GM19240 (cell line): ENCODE results near the gene PLA2G4F.

Experiments used
- DNase-seq: peaks from one replicate; pipeline ENCODE4 v3.0.0; 2011; ENCODE audit warnings: low spot score; ENCODE audit not compliant: insufficient read length

Gene PLA2G4F, protein sequence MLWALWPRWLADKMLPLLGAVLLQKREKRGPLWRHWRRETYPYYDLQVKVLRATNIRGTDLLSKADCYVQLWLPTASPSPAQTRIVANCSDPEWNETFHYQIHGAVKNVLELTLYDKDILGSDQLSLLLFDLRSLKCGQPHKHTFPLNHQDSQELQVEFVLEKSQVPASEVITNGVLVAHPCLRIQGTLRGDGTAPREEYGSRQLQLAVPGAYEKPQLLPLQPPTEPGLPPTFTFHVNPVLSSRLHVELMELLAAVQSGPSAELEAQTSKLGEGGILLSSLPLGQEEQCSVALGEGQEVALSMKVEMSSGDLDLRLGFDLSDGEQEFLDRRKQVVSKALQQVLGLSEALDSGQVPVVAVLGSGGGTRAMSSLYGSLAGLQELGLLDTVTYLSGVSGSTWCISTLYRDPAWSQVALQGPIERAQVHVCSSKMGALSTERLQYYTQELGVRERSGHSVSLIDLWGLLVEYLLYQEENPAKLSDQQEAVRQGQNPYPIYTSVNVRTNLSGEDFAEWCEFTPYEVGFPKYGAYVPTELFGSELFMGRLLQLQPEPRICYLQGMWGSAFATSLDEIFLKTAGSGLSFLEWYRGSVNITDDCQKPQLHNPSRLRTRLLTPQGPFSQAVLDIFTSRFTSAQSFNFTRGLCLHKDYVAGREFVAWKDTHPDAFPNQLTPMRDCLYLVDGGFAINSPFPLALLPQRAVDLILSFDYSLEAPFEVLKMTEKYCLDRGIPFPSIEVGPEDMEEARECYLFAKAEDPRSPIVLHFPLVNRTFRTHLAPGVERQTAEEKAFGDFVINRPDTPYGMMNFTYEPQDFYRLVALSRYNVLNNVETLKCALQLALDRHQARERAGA

DNA sequence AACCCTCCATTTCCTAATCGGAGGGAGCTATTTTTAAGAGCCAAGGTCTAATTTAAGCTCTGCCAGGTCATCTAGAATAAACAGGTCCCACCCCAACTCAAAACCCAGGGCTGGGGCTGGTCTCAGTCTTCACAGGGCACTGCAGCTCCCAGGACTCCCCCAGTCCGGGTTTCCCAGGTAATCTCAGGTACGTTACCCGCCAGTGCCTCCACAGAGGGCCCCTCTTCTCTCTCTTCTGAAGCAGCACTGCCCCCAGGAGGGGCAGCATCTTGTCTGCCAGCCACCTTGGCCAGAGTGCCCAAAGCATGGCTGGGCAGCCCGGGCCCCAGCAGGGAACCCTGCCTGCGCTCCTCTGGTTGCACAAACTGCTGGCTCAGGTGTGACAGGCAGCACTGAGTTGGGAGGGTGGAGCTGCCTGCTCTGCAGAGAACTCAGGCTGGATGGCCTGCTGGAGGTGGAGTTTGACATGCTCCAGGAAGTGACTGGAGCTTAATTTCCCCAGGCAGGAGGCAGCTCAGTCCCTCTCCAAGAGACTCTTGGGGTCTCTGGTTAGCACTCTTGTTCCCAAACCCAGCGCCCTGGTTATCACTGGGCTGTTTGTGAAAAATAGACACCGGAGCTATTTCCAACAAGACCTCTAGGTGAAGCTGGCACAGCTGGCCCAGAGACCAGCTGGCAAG is at the start of gene PLA2G4F:
Gene PLA2G4F, minus strand, starts transcription at position 394 of the 680 bp plus-strand sequence. Its CDS starts 87 bp downstream, at position 307.
- no peak for DNase-seq

DNA sequence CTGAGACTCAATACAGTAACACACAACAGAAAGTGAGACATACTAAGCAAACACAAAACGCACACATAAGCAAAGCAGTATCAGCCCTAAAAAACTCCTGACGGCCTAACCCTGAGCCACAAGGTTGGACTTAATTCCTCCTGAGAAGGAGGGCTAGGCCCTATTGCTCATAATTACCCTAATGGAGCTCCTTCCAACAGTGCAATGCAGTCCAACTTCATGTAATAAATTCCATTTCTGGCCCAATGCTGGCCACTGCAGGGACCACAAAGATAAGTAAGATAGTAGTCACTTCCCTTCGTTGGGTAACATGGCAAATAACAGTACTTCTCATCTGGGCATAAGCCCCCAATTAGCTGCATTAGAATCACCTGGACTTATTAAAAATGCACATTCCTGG is 47.5 kb upstream of the PLA2G4F start:
- DNase-seq = no peak

DNA sequence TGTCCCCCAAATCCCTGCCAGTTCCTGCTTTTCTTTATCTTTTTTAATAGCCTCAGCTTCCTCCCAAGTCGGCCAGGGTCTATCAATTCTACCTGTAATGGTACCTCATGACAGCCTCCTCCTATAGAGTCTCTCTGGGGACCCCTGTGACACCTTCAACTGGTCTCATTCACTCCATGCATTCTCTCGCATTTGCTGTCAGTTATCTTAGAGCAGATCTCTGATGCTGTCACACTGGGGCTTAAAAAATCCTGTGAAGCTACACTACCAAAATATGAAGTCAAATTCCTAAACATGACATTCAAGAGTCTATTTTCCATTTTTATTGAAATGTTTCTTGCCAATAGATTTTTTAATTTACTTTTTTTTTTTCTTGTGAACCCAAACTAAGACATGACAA is 46.2 kb upstream of the PLA2G4F start:
- no peak for DNase-seq

DNA sequence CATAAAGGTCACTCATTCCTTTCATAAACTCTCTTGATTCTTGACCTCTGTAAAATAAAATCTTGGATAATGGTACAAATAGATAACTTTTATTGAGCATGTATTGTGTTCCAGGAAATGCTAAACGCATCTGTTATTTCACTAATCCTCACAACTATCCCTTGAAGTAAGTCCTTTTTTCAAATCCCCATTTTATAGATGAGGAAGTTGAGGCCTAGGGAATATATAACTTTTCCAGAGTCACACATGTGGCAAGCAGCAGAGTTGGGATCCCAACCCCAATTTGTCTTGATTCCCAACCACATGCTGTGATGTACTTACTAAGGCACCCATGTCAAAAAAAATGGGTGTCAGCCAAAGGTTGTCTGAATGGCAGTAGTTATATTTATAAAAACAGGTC is 45.4 kb upstream of the PLA2G4F start:
- DNase-seq = no peak

DNA sequence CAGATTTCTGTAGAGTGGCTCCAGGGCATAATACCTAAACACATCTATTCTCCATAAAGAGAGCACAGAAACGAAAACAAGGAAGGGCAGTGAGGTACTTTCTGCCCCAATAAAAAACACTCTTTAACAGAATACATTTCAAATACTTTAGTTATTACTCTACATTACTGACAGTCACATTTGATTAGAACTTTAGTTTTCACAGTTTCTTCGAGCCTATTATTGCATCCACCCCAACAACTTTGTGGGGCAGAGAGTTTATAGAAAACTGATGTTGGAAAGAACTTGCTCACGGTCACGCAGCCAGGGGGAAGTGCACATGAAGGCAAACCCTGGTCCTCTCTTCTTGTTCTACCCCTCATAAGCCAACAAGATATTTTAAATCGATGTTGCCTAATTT is 42.7 kb upstream of the PLA2G4F start:
- no peak for DNase-seq

DNA sequence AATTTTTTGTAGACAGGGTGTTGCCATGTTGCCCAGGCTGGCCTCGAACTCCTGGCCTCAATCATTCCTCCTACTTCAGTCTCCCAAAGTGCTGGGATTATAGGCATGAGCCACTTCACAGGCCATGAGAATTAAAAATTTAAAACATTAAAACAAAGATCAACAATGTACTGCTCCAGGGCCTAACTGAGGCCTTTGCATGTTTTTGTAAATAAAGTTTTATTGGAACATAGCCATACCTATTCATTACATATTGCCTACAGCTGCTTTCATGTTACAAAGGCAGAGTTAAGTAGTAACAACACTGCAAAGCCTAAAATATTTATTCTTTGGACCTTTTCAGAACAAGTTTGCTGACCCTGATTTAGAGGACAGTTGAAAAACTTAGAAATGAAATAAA is 42.1 kb upstream of the PLA2G4F start:
- DNase-seq = no peak

DNA sequence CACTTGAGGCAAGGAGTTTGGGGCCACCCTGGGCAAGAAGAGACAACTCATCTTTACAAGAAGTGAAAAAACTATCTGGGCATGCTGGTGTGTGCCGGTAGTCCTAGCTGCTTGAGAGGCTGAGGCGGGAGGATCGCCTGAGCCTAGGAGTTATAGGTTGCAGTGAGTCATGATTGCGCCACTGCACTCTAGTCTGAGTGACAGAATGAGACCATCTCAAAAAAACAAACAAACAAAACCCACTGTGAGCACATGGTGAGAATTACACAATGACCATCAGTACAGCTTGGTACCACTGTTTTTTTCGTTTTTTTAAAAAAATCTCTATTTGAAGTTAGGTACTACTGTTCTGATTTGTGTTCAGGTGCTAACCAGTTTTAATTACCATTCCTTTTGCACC is 38.1 kb upstream of the PLA2G4F start:
- no peak for DNase-seq

DNA sequence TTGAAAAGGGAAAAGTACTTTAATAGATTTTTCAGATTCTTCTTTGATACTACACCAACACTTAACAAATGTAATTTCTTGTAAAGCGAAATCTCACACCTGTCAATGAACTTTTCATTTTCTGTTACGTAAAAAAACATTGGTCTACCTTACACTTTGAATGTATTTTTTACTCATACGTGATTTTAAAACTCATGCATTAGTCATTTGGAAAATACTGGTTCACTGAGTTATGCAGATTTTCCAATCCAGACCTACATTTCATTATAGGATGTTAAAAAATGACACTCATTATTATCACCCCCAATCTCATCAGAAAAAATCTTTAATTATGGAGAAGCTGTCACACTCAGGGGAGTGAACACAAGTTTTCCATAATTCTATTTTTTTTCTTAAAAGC is 36.9 kb upstream of the PLA2G4F start:
- no peak for DNase-seq

DNA sequence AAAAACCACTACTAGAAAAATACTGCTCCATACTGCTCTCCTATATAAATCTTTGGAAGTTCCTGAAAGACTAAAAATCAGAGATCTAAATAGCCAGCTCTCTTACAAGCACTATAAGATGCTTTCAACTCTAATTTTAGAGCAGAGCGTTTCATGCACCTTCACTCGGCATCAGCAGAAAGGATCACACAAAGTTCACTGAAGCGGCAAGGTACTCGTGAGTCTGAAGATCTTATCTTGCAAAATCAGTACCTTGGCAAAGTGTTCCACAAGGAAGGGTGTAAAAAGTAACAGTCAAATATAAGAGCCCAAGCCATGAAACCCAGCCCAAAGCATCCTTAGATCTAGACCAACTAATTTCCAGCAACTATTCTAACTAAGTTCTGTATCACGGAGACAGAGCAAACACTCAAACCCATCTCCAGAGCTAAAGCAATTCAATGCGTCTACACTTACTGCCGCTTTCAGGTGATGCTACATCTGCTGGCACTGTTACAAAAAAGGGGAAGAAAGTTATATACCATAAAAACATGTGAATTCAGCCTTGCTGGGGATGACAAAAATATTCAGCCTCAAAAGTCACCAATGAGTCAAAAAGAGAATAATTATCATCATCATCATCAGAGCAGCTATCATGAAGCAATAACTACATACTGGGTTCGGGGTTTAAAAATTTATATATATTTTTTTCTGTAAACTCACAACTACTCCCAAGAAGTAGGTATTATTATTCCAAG is 35.3 kb upstream of the PLA2G4F start:
- no peak for DNase-seq

DNA sequence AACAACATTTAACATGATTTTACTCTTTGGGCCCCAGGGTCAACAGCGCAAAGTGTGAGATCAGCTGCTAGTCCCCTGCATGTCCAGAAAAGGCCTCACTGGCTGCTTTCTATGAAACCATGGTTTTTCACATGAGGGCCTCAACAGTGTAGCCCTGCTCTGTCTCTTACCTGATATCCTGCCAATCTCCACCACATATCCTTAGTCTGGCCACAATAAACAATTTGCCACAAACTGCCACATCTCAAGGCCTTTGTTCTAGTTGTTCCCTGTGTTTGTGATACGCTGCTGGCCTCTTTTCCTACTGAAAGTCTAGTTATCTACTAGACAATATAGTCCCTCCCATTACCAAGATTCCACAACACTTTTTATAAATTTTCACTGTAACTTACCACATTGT is 33.9 kb upstream of the PLA2G4F start:
- no peak for DNase-seq

DNA sequence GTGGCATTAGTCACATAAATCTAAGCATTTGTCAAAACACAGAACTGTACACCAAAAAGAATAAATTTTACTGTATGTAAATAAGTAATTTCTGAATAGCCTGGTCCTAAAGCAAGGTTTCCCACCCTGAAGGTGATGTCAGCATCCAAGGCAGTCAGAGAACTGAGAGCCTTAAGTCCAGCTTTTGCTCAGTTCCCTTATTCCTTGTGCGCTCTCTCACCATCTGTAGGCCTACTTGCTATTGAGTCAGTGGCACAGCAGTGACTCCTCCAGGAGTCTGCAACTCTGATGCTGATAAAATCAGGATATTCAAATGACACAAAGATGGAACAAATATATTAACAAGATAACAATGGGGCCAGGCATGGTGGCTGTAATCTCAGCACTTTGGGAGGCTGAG is 29.4 kb upstream of the PLA2G4F start:
- DNase-seq = no peak

DNA sequence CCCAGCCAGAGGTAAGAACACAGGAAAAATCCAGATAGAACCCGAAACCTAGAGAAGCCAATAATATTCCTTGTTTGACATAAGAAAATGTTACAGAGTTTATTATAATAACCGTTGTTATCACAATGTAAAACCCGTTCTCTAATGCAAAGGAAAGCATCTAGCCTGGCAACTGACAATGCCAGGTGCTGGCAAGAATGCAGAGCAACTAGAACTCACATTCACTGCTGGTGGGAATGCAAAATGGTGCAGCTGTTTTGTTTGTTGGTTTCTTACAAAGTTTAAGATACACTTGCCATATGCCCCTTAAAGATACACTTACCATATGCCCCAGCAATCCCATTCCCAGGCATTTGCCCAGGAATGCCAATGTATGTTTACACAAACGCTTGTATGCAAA is 28.3 kb upstream of the PLA2G4F start:
- DNase-seq = no peak

DNA sequence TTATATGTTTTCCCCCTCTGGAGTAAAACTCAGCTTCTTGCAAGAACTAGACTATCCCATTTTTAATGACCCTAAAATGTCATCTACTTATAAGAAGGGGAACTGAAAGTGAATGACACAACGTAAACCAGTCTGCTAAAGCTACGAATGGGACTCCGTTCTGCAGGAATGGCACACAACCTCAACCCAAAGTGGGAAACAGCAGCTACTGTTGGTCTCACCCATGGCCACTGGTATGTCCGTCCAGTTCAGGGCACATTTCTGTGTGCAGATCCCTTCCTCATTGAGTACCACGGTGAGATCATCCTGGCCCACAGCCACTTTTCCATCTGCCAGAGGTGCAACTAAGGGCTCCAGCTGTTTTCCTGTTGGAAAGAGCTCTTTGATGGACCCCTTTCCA is 27.9 kb upstream of the PLA2G4F start:
- DNase-seq = no peak

DNA sequence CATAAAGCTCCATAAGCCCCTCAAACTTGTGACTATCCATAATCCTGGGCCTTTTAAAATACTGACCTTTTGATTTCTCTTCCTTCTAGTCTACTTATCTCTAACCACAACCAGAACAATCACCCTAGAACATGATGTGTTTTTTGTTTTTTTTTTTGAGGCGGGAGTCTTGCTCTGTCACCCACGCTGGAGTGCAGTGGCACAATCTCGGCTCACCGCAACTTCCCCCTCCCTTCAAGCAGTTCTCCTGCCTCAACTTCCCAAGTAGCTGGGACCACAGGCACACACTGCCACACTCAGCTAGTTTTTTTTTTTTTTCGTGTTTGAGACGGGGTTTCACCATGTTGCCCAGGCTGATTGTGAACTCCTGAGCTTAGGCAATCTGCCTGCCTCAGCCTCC is 26.5 kb upstream of the PLA2G4F start:
- DNase-seq = no peak

DNA sequence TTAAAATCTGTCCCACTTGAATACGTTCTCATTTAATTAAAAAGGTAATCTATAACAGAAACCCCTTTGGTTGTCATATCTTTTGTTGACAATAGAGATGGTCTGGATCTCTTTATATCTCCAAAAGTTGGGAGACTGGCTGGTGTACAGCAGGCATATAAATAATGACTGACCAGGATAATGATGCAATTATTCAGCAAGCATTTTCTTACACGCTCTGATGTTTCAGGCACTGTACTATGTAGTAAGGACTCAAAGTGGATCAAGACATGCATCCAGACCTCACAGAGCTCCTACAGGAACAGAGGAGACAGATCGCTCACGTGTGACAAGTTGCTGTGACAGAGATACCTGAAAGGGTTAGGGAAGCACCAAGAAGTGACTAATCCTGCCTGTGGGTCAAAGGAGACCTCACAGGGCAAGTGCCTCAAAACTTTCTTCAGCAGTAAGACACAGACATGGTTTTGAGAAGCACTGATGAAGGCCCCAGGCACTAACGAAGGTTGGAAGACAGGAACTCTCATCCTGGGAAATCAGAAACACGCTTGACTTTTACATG is 26.0 kb upstream of the PLA2G4F start:
- DNase-seq = no peak

DNA sequence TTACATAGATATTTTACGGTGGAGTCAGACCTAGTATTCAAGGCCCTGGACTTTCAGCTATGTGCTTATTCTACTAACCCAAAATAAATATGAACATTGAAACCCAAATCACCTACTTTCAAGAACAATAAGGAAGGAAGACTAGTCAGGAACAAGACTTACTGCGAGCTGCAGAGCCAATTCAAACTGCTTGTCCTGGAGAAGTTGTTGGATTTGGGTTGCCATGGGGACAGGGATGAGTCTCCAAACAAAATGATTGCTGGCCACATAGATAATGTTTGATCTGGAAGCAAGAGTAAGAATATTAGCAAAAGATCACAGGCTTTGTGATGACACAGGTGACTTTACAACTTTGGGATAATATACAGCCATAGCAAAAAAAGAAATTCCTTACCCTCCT is 21.6 kb upstream of the PLA2G4F start:
- no peak for DNase-seq

DNA sequence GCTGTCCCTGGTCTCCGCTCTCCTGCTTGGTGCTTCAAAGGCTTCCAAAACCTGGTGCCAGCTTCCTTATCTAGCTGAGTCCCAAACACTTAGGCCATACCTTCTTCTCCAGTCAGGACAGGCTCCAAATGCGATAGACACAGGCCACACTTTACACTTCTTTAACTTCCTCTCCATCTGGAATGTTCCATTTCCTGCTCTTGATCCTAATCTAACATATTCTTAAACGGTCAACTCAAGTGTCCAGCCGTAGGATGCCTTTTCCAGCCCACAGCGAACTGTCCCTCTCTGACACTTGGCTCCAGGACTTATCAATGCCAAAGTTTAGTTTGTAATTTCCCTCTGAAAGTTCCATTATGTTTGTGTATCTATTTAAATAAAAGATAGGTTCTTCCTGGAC is 19.2 kb upstream of the PLA2G4F start:
- DNase-seq = no peak

DNA sequence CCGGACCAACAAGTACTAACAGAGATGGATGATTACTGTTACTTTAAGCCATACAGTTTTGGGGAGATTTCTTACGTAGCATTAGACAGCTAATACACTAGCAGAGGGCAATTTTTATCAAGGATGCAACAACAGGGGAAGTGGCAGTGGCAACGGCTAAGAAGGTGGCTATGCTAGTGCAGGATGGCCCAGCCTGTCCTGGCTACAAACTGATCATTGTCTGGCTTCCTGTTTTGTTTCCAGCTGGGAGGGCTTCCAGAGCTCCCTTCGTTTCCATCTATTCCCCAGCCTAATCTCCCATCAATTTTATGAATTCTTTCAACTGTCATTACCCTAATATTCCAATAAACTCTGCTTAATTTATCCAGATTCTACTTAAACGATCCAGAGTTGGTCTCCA is 16.0 kb upstream of the PLA2G4F start:
- DNase-seq = no peak

DNA sequence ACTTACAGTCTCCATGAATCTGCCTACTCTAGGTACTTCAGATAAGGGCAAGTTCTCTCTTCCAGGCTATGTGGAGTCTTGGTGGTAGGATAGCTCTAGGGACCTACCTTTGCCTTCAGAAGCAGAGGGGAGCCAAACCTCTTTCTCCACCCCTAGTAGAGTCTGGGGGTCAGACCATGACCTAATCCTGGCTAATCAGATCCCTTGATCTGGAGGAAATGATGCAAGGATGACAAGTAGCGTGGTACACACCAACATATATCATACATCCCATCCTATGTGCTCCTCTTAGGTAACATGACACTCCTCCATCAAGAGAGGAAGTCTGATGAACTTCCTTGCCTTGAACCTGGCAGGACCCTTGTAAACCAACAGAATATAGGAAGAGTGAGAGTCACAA is 15.4 kb upstream of the PLA2G4F start:
- no peak for DNase-seq

DNA sequence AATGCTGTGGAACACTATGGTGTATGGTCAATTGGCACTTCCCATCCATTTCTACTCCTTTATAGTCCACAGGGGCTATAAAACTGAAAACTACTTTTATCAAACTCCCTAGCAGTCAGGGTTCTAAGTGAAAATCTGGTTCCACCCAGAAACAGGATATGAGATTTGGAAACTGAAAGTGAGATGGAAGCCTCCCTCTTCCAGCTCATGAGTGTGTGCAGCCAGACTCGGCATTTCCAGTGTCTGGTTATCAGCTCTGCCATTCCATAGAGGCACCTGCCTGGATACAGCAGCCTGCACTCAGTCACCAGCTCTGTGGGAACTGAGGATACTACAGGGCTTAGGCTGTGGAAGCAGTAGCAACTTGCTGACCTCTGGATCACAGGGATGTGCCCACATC is 14.7 kb upstream of the PLA2G4F start:
- no peak for DNase-seq
